Activated CD4-positive, CD25-positive, alpha-beta regulatory T cell treated with anti-CD3 and anti-CD28 coated beads, Interleukin-2, amount 50 U/mL, for 24 hours (primary cell): ENCODE data around the gene ZNF862.

Experiments used
- ATAC-seq, 2 donors: fragments of 150-1000 bp; cut with Tn5 transposase; one replicate each; pipeline ENCODE4 v1.10.0; 2021; ENCODE audit warnings: mild to moderate bottlenecking in 1 of 2, moderate library complexity in 1 of 2

The ZNF862 gene

DNA sequence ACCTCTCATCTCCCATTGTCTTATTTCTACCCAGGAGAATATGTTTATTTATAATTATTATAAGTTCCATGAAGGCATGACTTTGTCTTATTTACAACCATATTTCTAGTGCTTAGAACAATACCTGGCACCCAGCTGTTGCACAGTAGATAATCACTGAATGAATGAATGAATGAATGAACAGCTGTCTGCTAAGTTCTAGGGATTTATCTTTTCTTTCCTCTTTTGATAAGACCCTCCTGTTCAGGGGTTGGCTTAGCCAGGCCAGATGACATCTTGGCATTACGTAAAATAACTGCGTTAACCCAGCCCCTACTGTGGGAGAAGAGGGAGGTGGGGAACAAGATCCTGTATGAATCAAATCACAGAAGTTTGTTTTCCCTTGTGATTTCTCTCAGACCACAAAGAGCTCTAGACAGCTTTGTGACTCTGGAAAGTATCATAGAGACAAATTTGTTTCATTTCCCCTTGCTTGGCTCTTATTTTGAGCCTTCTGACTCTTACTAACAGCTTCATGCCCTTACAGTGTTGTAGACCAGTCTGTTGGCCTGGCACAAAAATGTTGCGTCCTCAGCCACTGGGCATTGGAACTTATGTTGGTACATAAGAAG is 8.4 kb downstream of the ZNF862 start:
- ATAC-seq: peak in 1 of 2 donors; percentile 41

DNA sequence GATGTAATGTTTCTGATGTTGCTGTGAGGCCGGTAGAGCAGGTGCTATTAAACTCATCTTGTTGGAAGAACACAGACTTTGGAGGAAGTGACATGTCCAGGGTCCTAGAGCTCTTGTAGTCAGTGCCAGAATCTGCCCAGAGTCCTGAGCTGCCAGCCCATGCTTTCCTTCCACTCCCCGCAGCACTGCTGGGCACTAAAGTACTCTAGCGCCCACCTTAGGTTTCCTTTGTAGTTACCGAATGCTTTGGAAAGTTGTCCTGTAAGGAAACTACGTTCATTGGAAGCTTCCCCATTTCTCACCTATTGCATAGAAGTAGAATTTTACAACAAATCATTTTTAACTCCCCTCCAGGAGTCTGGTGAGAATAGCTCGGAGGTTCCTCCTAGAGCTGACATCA is 11.0 kb downstream of the ZNF862 start:
- no peak for ATAC-seq

DNA sequence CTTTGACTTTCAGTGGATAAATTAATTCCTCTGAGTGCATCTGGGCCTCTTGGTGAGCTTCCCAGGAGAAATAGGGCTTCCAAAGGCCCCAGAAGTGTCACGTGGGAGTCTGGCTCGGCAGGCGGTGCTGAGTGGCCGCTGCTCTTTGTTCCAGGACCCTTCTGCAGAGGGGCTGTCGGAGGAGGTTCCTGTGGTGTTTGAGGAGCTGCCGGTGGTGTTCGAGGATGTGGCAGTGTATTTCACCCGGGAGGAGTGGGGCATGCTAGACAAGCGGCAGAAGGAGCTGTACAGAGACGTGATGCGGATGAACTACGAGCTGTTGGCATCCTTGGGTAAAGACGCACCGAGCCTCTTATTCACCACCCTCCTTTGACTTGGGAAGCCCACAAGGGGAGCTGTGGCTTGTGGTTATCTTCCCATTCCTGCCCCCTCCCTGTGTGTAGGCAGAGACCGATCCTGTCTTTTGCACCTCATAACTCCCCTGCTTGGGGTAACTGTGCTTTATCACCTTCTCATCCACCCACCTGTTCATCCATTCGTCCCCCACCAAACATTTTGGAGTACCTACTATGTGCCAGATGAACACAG is 11.9 kb downstream of the ZNF862 start:
- no peak for ATAC-seq

DNA sequence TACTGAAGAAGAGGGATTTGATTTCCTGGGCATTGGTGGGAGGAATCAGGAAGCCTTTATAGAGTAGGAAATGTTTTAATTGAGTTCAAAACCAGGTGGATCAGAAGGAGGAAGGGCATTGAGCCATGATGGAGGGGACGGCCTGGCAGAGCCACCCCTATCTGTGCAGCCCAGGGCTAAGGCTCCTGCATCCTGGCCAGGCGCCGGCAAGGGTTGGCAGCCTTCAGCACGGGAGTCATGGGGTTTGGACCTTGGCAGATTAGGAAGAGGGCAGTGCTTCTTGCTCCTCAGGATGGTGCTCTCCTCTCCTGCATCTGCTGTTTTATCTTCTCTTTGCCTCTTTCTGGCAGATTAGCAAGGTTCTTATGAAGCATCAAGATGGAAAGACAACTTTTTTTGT is 12.5 kb downstream of the ZNF862 start:
- no peak for ATAC-seq

DNA sequence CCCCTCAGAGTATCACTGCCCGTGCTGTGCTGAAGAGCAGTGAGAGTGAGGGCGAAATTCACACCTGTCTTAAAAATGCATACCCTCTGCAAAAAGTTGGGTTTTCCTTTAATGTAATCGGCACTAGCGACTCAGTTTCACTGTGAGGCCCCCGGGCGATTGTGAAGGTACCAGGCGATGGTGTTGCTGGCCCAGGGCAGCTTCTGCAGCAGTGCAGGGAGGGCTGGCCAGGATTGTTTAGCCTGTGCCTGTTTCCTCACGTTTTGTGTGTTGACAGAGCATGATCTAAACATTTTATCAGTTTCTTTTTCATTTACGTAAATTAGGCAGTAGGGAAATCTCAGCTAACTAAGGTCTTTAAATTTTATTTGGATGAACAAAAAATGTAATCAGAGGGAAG is 13.3 kb downstream of the ZNF862 start:
- ATAC-seq: no peak

DNA sequence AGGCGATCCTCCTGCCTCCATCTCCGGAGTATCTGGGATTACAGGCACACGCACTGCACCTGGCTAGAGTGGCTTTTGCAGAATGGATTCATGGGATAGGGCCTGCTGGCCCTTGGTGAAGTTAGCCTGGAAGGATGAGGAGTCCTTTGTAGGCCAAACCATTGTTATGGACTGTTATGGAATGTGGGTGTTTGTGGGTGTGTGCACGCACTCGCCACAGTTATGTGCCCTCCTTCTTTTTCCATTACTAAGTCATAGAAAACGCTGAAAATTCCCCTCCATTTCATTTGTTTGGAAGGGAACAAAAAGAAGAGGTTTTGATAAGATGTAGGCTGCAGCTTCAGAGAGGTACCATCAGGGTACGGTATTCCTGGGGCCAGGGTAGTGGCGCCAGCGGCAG is 15.0 kb downstream of the ZNF862 start:
- no peak for ATAC-seq

DNA sequence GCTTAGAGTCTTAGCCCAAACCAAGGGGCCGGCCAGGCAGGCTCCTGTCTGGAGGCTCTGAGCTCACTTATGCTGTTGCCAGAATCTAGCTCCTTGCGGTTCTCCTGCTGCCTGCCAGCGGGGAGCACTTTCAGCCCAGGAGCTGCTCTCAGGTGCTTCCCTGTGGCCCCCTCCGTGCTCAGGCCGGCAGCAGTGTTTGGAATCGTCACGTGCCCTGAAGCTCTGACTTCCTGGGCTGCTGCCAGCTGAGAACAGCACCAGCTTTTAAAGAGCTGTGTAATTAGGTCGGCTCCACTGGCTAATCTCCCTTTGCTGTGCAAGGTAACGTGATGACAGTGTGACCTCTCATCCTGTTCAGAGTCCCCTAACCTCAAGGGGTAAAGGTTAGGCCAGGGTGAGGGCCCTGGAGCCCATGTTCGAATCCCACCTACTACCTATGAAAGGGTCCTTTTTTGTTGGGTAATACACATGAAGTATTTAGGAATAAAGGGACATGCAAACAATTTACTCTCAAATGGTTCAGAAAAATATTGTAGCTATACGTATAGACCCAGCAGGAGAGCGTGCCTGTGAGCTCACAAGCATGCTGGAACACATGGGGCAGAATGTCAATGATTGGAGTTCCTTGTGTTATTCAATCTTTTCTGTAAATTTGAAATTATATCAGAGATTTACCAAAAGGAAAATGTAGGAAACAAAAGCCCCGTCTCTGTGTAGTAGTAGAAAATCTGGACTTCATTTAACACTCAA is 16.6 kb downstream of the ZNF862 start:
- ATAC-seq: peak; percentile 44 to 66

DNA sequence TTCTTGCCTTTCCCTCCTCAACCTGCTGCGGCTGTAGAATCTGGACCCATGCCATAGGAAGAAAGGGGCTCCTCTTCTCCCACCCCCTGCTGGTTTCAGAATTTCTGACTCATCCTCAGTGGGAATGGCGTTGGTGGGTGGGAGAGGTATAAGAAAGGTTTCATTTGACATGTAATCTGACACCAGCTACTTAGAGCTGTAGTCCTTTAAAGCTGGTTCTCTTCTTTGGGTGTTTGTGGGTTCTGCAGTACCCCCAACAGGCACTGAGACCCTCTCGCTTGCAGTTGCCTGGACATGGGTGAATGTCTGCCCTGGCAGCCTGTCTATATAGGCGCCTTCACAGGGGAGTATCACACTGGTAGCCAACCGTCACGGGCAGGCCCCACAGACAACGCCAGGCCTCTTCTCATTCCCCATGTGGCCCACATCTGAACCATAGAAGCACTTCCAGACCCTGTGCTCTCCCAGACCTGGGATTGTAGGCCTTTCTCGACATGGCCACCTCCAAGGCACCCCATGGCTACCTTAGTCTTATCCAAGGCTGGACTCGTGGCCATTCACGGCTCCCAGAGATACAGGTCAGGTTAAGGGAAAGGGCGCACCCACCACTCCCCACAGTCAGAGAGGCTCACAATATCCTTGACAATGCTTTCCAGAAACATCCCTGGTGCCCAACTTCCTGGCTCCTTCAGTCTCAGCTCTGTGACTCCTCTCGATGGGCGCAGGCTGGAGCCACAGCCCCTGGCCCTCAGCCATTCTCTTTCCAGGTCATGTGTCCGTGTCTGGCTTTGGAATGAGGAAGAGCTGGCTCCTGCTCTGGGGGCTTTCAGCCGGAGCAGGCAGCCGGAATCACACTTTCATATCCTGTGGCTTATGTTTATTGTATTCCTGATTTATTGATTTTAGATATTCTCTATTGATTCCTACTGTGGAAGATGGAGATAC is 17.5 kb downstream of the ZNF862 start:
- no peak for ATAC-seq

DNA sequence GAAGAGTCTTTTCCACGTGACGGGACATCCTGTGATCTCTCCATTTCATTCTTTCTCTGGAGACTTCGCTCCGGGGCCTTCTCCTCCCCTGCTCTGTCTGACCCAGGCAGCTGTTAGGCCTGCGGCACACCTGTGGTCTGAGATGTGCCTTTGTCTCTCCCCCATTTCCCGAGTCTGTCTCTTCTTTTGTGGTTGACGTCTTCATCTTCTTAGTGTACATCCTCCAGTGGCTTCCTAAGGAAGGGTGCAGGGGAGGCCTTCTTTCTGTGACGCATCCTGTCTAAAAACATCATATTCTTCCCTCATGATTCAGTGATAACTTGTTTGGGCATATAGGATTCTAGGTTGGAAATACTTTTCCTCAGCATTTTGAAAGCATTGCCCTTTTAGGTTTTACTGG is 18.4 kb downstream of the ZNF862 start:
- peak in 1 of 2 donors; percentile 45 for ATAC-seq

DNA sequence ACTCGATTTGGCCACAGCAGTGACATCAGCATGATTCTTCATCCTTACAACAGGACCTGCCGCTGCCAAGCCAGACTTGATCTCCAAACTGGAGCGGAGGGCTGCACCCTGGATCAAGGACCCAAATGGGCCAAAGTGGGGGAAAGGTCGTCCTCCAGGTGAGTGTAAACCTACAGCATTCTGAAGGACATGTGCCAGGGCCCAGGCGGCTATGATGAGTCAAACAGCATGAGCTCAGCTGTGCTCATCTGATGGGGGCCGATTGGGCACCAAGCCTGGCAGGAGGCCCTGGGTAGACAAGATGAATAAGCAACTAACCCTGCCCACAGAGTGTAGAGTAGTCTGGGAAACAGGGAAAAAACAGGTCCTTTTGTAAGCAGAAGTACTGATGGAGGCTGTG is 21.2 kb downstream of the ZNF862 start:
- ATAC-seq: no peak

DNA sequence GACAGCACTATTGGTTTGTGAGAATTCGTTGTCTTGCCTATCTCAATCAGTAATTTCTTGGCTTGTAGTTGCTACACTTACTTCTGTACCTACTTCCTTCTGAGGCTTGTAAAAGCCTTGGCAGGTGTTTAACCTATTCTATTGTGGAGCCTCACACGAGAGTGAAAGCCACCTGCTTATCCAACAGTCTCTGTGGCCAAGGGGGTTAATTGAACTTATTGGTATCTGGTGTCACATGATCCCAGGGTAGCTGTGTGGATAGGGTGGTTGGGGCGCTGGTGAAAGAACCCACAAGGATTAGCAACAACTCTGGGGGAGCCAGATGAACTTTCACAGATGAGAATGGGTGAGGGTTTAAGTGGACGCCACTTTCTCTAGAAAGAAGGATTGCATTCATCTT is 21.7 kb downstream of the ZNF862 start:
- no peak for ATAC-seq

DNA sequence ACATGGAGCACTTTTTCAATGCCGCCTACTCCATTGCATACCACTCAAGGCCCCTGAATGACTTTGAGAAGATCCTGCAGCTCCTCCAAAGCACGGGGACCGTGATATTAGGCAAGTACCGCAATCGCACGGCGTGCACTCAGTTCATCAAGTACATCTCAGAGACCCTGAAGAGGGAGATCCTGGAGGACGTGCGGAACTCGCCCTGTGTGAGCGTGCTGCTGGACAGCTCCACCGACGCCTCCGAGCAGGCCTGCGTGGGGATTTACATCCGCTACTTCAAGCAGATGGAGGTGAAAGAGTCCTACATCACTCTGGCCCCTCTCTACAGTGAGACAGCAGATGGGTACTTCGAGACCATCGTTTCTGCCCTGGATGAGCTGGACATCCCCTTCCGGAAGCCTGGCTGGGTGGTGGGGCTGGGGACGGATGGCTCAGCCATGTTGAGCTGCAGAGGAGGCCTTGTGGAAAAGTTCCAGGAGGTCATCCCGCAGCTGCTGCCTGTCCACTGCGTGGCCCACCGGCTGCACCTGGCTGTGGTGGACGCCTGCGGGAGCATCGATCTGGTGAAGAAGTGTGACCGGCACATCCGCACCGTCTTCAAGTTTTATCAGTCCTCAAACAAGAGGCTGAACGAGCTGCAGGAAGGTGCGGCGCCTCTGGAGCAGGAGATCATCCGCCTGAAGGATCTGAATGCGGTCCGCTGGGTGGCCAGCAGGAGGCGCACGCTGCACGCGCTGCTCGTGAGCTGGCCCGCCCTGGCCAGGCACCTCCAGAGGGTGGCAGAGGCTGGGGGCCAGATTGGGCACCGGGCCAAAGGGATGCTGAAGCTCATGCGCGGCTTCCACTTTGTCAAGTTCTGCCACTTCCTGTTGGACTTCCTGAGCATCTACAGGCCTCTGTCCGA is 22.9 kb downstream of the ZNF862 start:
- no peak for ATAC-seq

DNA sequence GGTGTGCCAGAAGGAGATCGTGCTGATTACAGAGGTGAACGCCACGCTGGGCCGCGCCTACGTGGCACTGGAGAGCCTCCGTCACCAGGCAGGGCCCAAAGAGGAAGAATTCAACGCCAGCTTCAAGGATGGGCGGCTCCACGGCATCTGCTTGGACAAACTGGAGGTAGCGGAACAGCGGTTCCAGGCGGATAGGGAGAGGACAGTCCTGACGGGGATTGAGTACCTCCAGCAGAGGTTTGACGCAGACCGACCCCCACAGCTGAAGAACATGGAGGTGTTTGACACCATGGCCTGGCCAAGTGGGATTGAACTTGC is 23.5 kb downstream of the ZNF862 start:
- no peak for ATAC-seq

DNA sequence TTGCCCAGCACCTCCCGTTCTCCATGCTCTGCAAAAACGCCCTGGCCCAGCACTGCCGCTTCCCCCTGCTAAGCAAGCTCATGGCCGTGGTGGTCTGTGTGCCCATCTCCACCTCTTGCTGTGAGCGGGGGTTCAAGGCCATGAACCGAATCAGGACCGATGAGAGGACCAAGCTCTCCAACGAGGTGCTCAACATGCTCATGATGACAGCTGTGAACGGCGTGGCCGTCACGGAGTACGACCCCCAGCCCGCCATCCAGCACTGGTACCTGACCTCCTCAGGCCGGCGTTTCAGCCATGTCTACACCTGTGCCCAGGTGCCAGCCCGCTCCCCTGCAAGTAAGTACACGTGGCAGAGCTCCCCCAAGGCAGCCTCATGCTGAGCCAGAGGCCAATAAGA is 24.0 kb downstream of the ZNF862 start:
- no peak for ATAC-seq

DNA sequence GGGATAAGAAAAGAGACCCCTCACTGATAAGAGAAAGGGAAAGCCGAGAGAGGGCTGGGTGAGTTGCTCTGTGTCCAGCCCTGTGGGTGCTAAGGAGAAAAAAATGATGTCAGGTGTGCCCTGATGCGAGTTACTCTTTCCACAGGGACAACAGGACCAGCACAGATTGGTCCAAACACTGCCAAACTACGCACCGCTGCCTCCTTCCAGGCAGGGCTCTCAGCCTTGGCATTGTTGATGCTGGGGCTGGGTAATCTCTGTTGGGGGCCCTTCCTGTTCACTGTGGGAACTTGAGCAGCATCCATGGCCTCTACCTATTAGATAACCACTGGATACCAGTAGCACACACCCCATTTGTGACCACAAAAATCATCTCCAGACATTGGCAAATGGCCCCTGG is 25.3 kb downstream of the ZNF862 start:
- ATAC-seq: no peak

DNA sequence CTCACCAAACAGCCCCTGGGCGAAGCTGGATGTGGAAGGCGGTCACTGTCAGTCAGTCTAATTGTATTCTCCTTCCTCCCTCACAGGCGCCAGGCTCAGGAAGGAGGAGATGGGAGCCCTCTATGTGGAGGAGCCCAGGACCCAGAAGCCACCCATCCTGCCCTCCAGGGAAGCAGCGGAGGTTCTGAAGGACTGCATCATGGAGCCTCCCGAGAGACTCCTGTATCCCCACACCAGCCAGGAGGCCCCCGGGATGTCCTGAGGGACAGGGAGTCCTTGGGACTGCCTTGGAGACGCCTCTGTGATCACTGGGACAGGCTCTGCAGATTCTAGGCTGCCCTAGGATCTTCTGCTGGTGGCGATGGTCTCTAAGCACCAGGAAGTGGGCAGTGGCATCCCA is 25.8 kb downstream of the ZNF862 start:
- no peak for ATAC-seq

DNA sequence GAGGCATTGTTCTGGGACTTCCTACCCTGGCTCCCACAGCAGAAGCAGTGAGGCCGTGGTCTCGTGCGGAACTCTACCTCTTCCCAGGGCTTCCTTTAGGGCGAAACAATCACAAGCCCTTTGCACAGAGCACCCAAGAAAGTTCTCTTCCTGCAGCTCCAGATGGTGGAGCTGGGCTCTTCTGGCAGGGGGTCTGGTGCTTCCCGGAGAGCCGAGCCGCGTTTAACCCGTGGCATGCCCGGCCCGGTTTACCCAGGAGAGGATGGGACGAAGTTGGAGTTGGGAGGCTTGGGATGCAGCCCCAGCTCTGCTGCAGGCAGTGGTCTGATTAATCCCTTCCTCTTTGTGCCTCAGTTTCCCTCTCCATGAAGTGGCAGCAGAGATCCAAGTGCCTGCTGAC is 26.6 kb downstream of the ZNF862 start:
- ATAC-seq: no peak

DNA sequence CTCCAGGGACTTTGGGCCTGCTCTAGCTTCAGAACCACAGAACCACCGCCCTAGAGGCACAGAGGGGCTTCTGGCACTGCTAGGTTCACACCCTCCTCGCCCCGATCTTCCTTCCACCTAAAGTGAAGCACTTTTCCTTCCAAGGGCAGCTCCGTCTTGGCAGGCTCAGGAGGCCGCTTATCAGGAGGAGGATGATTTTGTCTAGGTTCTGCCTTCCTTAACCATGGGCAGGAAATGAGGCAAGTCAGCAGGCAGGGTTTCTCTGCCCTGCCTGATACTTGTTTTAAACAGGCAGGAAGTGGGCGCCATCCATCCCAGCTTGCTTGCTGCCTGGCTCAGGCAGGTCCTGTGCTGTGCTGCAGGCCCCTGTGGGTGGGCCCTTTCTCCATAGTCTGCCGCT is 27.3 kb downstream of the ZNF862 start:
- ATAC-seq: peak; percentile 60 to 74

DNA sequence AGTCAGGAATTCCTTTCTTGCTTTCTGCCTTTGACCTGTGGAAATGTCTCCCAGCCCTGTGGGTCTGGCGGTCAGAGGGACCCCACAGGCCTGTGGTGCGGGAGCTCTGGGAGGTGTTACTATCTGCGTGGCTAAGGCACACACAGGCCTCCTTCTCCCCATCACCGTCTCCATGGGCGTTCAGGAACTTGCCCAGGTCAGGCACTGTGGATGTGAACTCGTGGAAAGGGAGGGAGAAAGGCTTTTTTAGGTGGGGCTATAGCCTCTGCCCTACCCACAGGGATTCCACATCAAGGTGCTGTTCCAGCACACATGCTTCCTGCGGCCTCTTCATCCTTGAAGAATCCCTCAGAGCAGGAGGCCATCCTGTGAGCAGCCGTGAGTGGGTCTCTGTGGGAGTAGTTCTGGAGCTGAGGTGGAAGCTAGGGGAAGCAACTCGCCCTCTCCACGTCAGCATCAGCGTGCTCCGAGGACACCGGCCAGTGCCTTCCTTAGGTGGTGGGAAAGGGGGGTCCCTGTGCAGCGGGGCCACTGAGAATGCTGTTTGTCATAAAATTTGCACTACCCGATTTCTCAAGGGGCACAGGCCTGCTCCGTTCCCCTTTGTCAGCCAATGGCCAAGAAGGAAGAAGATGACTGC is 28.1 kb downstream of the ZNF862 start:
- no peak for ATAC-seq

DNA sequence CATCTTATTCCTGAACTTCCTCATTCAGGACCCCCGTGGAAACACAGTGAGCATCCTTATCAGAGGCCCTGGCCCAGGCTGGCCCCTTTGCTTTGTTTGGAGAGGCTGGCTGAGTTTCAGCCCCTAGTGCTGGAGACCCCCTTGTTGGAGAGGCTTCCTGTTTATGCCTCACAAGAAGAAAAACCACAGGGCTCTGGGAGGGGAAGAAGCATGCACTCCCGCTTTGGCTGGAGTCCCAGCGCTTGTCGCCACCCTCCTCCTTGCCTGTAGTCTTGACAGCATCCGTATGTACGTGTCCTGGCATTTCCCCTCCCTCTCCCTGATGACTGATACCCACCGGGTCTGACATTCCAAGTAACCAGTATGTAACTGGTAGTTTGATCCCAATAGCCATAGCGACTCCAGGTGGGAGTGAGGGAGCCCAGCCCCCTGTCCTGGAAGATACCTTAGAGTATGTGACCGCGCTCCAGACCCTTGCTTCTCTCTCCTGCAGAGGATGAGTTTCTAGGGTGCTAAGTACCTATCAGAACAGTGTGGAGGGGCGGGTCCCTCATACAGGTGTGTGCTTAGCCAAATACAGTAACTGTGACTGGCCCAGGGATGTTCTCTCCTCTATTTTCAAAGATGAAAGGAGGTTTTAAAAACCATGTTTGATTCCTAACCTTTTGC is 28.7 kb downstream of the ZNF862 start:
- ATAC-seq: no peak
